Measurements from ENCODE around the gene ADCY10.
"Not testable (repeated sequence)": the region's sequence is repeated elsewhere in the genome, so short reads cannot be mapped to it uniquely, and the experiment has no call there.

ADCY10 gene

GRCh38 chr1:167808104-167808503, 105.8 kb downstream of the ADCY10 start:
- no peak for DNase-seq

GRCh38 chr1:167806676-167807075, 107.3 kb downstream of the ADCY10 start:
- not testable (repeated sequence) for DNase-seq

GRCh38 chr1:167806235-167806634, 107.7 kb downstream of the ADCY10 start:
- DNase-seq: not testable (repeated sequence)

GRCh38 chr1:167805041-167805556, 108.8 kb downstream of the ADCY10 start:
- DNase-seq: peak; percentile 16

- peak; percentile 92 for DNase-seq
These were observed 110.4 kb downstream of the ADCY10 start for GRCh38 chr1:167803358-167804207.

GRCh38 chr1:167802235-167802634, 111.7 kb downstream of the ADCY10 start:
- no peak for DNase-seq

- DNase-seq: no peak
These were observed 113.7 kb downstream of the ADCY10 start for GRCh38 chr1:167800251-167800650.

GRCh38 chr1:167799747-167800146, 114.2 kb downstream of the ADCY10 start:
- DNase-seq: no peak

GRCh38 chr1:167798952-167799351, 115.0 kb downstream of the ADCY10 start:
- no peak for DNase-seq

- no peak for DNase-seq
These were observed 116.9 kb downstream of the ADCY10 start for GRCh38 chr1:167797015-167797414.

- no peak for DNase-seq
These were observed 117.9 kb downstream of the ADCY10 start for GRCh38 chr1:167795810-167796740.

- no peak for DNase-seq
These were observed 119.9 kb downstream of the ADCY10 start for GRCh38 chr1:167794043-167794442.

GRCh38 chr1:167792188-167792565, 121.8 kb downstream of the ADCY10 start:
- DNase-seq: no peak

- no peak for DNase-seq
These were observed 122.4 kb downstream of the ADCY10 start for GRCh38 chr1:167791281-167792187.

- no peak for DNase-seq
These were observed 123.8 kb downstream of the ADCY10 start for GRCh38 chr1:167790117-167790516.

GRCh38 chr1:167789501-167789900, 124.4 kb downstream of the ADCY10 start:
- DNase-seq: no peak

- DNase-seq: no peak
These were observed 127.4 kb downstream of the ADCY10 start for GRCh38 chr1:167786502-167786901.

- DNase-seq: no peak
These were observed 128.9 kb downstream of the ADCY10 start for GRCh38 chr1:167784876-167785550.

GRCh38 chr1:167782946-167783345, 131.0 kb downstream of the ADCY10 start:
- no peak for DNase-seq

- no peak for DNase-seq
These were observed 132.4 kb downstream of the ADCY10 start for GRCh38 chr1:167781558-167781957.

- no peak for DNase-seq
These were observed 136.7 kb downstream of the ADCY10 start for GRCh38 chr1:167777269-167777650.
